Measurements from ENCODE around the gene HELZ2.

HELZ2 gene

GRCh38 chr20:63529180-63529860 is 44.7 kb downstream of the HELZ2 start:
- H3K4me1 ChIP-seq (ENCODE audit: control insufficient read depth in 1 of 2, insufficient read depth in 2 of 2, low read length in 2 of 2): no peaks in the 10 kb centered on the region
- H3K27me3 ChIP-seq (ENCODE audit: low read depth, low read length): no peaks in the 10 kb centered on the region
- no peak overlapping the region for H3K4me3 ChIP-seq (ENCODE audit: low read depth in 1 of 2, low read length in 2 of 2)
- no peaks in the 10 kb centered on the region for H3K36me3 ChIP-seq (ENCODE audit: control insufficient read depth in 1 of 2, insufficient read depth in 2 of 2, low read length in 2 of 2)
- no peaks in the 10 kb centered on the region for H3K9me3 ChIP-seq (ENCODE audit: control insufficient read depth in 1 of 2, low read length in 2 of 2)
- no peak overlapping the region for H3K27ac ChIP-seq (ENCODE audit: low read length)

DNA sequence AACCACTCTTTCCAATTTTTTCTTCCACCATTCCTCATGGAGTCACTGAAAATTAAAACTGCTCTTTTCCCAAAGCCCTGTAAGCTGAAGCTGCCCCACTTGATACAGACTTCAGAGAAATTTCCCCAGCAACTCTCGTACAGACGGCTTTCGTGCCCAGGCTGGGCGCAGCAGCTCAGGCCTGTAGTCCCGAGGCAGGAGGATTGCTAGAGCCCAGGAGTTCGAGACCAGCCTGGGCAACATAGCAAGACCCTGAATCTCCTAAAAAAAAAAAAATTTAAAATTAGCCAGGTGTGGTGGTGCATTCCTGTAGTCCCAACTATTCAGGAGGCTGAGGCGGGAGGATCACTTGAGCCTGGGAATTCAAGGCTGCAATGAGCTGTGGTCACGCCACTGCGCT is 46.9 kb downstream of the HELZ2 start:
- Histone ChIP-seq H3K27ac (ENCODE audit: low read length) (no peak overlapping the region), H3K4me1 (ENCODE audit: control insufficient read depth in 1 of 2, insufficient read depth in 2 of 2, low read length in 2 of 2) (peaks cover 0 to 5% of the 10 kb centered on the region in 2 donors), H3K4me3 (ENCODE audit: low read depth in 1 of 2, low read length in 2 of 2) (no peak overlapping the region), H3K9me3 (ENCODE audit: control insufficient read depth in 1 of 2, low read length in 2 of 2) (no peaks in the 10 kb centered on the region), H3K27me3 (ENCODE audit: low read depth, low read length) (no peaks in the 10 kb centered on the region), H3K36me3 (ENCODE audit: control insufficient read depth in 1 of 2, insufficient read depth in 2 of 2, low read length in 2 of 2) (peaks cover 0 to 6% of the 10 kb centered on the region in 2 donors)

GRCh38 chr20:63525971-63526370 is 48.1 kb downstream of the HELZ2 start:
- no peak overlapping the region for H3K27ac ChIP-seq (ENCODE audit: low read length)
- peaks cover 0 to 14% of the 10 kb centered on the region in 2 donors for H3K4me1 ChIP-seq (ENCODE audit: control insufficient read depth in 1 of 2, insufficient read depth in 2 of 2, low read length in 2 of 2)
- H3K4me3 ChIP-seq (ENCODE audit: low read depth in 1 of 2, low read length in 2 of 2): no peak overlapping the region
- no peaks in the 10 kb centered on the region for H3K9me3 ChIP-seq (ENCODE audit: control insufficient read depth in 1 of 2, low read length in 2 of 2)
- H3K36me3 ChIP-seq (ENCODE audit: control insufficient read depth in 1 of 2, insufficient read depth in 2 of 2, low read length in 2 of 2): peaks cover 0 to 6% of the 10 kb centered on the region in 2 donors
- no peaks in the 10 kb centered on the region for H3K27me3 ChIP-seq (ENCODE audit: low read depth, low read length)

GRCh38 chr20:63525185-63525584 is 48.9 kb downstream of the HELZ2 start:
- no peak overlapping the region for H3K27ac ChIP-seq (ENCODE audit: low read length)
- no peaks in the 10 kb centered on the region for H3K27me3 ChIP-seq (ENCODE audit: low read depth, low read length)
- H3K36me3 ChIP-seq (ENCODE audit: control insufficient read depth in 1 of 2, insufficient read depth in 2 of 2, low read length in 2 of 2): peaks cover 0 to 6% of the 10 kb centered on the region in 2 donors
- H3K4me1 ChIP-seq (ENCODE audit: control insufficient read depth in 1 of 2, insufficient read depth in 2 of 2, low read length in 2 of 2): peaks cover 0 to 14% of the 10 kb centered on the region in 2 donors
- no peak overlapping the region for H3K4me3 ChIP-seq (ENCODE audit: low read depth in 1 of 2, low read length in 2 of 2)
- H3K9me3 ChIP-seq (ENCODE audit: control insufficient read depth in 1 of 2, low read length in 2 of 2): no peaks in the 10 kb centered on the region

Measured in muscle layer of duodenum (tissue), 2 donors.